Coronary artery (tissue), 2 donors: ENCODE measurements around the gene C17orf78.

ENCODE experiments used
- DNase-seq: peaks from one replicate; pipeline ENCODE4 v3.0.0-alpha.2; 2017; ENCODE audit warnings: low spot score
- H3K27ac ChIP-seq, 2 donors: fragments of 200-600 bp; sonication (generic); one replicate each; pipeline ENCODE4 v1.5.1; 2016 to 2019
- H3K4me3 ChIP-seq: fragments of 200-600 bp; sonication (generic); 2 replicates; pipeline ENCODE4 v1.5.1; 2016; ENCODE audit warnings: mild to moderate bottlenecking, moderate library complexity
- TF ChIP-seq, protein P1 (sequence below): fragments of 200-600 bp; sonication (generic); IDR thresholded peaks from one replicate; pipeline ENCODE4 v1.5.1; 2019; ENCODE audit warnings: antibody characterized with exemption

C17orf78 gene

DNA sequence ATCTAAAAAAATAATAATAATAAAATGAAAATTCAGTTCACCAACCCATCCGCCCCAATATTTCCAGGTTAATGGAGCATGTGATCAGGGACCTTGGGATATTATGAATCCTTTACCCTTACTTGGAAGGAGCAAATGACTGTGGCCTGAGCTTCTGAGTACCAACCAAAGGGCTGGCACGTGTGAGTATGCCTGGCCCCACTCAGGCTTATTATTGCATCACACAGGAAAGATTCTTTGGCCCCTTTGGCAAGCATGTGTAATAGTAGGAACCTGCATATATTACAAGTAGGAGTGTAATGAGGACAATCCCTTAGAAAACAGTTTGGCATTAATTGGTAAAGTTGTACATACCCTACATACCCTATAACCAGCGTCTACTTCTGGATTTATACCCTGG, 7.2 kb upstream of the C17orf78 start:
- Histone ChIP-seq H3K4me3 (no peak overlapping the region), H3K27ac (no peak overlapping the region)
- TF ChIP-seq, protein P1, sequence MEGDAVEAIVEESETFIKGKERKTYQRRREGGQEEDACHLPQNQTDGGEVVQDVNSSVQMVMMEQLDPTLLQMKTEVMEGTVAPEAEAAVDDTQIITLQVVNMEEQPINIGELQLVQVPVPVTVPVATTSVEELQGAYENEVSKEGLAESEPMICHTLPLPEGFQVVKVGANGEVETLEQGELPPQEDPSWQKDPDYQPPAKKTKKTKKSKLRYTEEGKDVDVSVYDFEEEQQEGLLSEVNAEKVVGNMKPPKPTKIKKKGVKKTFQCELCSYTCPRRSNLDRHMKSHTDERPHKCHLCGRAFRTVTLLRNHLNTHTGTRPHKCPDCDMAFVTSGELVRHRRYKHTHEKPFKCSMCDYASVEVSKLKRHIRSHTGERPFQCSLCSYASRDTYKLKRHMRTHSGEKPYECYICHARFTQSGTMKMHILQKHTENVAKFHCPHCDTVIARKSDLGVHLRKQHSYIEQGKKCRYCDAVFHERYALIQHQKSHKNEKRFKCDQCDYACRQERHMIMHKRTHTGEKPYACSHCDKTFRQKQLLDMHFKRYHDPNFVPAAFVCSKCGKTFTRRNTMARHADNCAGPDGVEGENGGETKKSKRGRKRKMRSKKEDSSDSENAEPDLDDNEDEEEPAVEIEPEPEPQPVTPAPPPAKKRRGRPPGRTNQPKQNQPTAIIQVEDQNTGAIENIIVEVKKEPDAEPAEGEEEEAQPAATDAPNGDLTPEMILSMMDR = no peak
- no peak for DNase-seq

DNA sequence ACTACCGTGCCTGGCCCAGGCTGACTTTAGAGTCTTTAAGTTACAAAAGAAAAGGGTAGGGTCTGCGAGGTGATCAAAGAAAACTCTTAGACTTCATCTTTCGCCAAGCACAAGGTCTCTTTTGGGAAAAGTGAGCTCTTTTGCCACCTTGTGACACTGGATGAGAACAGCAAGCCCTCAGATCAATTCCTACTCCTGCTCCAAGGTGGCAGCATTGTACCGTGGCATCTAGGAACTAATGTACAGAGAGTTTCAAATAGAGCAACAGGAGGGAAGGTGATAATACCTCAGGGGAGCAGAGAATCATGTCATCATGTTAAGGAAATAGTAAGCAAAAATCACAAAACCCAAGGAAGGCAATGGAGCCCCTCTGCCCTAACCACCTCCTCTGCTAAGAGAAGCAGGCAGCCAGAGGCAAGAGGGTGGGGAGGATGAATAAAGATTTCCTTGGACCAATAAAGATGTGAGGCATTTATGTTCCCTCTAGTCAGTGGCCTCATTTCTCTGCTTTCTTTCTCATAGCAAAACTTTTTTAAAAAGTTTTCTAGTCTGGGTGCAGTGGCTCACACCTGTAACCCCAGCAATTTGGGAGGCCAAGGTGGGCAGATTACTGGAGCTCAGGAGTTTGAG, 2.1 kb upstream of the C17orf78 start:
- H3K27ac ChIP-seq = no peak overlapping the region
- H3K4me3 ChIP-seq = no peak overlapping the region
- DNase-seq = no peak
- TF ChIP-seq, protein P1 = peak; percentile 80

DNA sequence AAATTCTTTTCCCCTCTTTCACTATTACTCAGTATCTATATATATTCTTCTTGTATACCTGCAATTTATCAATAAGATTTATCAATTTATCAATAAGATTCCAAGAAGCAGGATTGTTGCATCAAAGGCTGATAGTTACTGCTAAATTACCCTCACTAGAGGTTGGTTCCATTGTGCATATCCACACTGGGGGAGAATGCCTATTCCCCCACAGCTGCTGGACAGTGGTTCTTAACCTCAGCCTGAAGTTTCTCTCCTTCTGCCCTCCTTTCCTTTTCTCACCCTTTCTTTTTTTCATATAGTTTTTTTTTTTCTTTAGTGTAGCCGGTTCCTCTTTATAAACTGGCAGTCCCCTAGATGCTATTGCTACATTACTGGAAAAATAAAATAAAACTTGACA, 6.3 kb downstream of the C17orf78 start:
- Histone ChIP-seq H3K4me3 (no peak overlapping the region), H3K27ac (no peak overlapping the region)
- DNase-seq = no peak
- TF ChIP-seq, protein P1 = no peak

DNA sequence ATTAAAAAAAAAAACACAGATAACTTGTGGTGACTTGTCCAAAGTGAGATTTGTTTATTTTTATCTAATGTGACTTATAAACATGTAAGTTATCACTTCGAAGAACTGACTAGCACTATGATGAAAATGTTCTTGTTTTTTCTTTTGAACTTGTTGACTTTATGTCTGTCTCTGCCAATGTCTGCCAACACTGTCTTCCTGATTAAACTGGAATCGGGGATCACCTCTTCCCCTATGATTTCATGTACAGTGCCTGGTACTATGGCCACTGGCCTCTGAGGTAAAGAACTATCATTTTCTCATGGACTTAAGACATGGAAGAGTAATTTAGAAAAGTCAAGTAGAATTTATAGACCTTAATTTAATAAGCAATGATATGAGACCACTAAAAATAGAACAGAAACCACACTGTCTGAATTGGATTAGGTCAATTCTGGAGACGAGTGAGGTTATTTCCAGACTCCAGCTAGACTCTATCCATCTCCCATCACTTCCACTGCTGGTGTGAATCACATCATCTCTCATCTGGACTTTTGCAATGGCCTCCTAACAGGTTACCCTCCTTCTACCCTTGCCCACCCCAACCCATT, 8.9 kb downstream of the C17orf78 start:
- H3K4me3 ChIP-seq = no peak overlapping the region
- TF ChIP-seq, protein P1 = no peak
- H3K27ac ChIP-seq = no peak overlapping the region
- no peak for DNase-seq

DNA sequence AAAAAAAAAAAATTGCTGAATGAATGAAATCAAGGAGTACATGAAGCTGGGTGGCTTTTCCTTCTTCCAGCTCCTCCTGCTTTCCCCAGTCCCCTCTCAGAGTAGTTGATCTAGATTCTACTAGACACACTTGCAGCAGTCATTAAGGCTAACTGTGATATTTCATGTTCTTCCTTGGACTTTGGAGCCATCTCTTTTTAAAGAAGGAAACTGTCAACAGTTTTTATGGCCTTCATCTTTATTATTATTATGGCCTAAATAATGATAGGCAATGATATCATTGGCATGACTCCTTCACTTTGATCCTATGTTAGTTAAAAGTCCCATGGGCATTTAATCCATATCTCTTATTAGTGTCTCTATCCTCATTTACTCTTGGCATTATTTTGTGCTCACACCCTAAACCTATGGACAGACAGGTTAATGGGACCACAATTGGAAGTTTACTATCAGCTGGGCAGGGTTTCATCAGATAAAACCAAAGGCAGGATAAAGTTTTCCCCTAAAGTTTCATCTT, 9.7 kb downstream of the C17orf78 start:
- Histone ChIP-seq H3K27ac (no peak overlapping the region), H3K4me3 (no peak overlapping the region)
- TF ChIP-seq, protein P1 = no peak
- DNase-seq = no peak

DNA sequence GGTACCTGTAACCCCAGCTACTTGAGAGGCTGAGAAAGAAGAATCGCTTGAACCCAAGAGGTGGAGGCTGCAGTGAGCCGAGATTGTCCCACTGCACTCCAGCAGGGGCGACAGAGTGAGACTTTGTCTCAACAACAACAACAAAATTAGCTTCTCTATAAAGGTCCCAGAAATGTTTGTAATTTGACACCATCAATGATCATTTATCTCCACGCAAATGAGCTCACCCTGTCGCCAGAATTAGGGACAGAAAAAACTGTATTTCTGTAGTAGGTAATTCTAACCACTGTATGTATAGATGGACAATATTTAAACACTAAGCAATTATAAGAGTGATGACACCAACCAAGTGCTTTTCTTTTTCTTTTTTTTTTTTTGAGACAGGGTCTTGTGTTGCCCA, 10.7 kb downstream of the C17orf78 start:
- Histone ChIP-seq H3K27ac (no peak overlapping the region), H3K4me3 (no peak overlapping the region)
- DNase-seq = no peak
- TF ChIP-seq, protein P1 = no peak

DNA sequence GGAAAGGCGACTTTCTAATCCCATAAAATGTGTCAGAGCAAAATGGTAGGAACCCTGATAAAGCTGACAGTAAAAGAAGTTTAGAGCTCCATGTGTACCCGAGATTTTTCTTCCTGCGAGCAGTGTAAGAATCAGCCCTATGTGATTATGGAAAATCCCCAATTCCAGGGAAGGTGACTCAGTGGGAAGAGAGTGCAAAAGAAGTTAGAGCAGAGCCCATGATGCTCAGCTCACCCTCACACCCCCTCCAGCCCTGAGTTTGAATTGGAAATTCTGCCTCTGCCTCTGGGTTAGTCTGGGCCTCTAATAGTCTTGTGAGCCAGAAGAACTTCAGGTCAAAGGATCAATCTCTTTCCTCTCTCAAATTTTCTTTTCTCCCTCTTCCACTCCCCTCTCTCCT, 12.5 kb downstream of the C17orf78 start:
- no peak overlapping the region for H3K4me3 ChIP-seq
- H3K27ac ChIP-seq = no peak overlapping the region
- no peak for DNase-seq
- TF ChIP-seq, protein P1 = no peak
